GM18507 (cell line): ENCODE results near the gene TM6SF1.
"Not testable (repeated sequence)": the region's sequence is repeated elsewhere in the genome, so short reads cannot be mapped to it uniquely, and the experiment has no call there.

Experiments used
- DNase-seq: peaks from one replicate; pipeline ENCODE4 v3.0.0; 2011; ENCODE audit warnings: low read depth; ENCODE audit not compliant: insufficient read length; ENCODE audit errors: extremely low spot score
- FAIRE-seq: peaks from 2 replicates; lab custom pipeline; 2011; peaks lifted over from hg19 to GRCh38; lab: Jason Lieb, UNC

Gene TM6SF1

GRCh38 chr15:83113881-83114674 is 6.6 kb downstream of the TM6SF1 start:
- FAIRE-seq (no peak), DNase-seq (no peak)

GRCh38 chr15:83114856-83115255 is 7.4 kb downstream of the TM6SF1 start:
- DNase-seq = no peak
- no peak for FAIRE-seq

DNA sequence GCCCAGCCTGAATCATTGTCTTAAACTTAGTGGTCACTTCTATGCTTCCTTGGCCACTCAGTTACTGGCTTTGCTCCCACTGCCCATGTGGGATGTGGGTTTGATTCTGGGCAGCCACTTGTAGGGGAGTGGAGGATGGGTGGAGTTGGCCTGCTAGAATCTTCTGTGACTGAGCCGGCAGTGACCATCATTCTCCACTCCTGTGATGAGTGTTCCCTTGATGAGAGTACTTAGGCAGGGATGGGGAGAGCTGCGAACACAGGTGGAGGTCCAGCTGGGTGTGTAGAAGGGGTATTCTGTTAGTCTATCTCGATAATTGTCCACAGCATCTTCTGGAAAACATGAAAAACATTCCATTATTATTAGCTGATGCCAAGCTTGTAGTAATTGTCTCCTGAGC is 8.0 kb downstream of the TM6SF1 start:
- DNase-seq (no peak), FAIRE-seq (no peak)

DNA sequence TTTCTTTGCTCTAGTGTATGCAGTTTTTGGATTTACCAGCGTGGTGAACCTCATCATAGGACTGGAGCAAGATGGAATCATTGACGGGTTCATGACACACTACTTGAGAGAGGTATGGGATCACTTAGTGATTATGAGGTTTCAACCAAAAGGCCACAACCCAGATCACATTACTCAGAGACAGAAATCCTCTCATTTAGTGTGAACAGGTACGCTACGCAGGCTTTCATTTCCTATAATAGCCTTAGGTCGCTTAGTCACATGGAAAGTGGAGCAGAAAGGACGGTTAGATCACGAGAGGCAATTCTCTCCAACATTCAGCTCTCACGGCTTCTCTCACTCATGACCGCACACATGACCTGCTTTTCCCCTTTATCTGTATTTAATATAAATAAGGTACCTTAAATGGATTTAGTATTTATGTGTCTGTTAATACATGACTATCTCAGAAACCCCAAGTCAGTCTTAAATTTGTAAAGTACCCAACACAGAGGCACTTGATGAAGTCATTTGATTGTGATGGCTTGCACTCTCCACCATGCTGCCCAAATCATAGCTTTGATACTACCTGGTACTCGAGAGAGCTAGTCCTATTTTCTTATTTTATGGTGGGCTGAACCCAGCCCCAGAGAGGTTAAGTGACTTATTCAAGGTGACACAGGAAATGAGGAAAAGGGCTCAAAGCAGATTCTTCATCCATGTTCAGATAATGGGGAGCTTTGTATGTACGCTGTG is 8.6 kb downstream of the TM6SF1 start:
- FAIRE-seq = peak; percentile 26

DNA sequence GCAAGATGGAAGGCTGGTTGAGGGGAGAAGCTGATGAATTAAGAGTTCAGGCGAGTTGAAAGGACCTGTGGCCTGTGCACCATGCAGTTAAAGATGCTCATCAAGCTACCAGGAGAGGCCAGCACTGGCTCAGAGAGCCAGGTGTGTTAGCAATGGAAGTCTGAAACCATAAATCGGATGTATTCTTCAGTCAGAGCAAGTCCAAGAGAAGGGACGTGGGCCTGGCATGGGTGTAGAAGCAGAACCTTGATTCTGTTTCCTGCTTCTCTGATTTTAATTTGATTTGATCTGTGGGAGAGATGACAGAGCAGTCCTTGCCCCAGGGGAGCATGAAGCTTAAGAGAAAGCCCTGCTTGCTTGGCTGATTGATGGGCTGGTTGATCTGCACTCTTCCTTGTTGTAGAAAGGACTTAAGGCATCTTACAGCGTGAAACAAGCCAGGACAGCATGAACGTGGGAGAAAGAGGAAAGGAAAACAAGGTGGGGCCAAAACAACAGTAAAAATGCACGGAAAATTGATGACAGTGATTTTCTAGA is 10.9 kb downstream of the TM6SF1 start:
- DNase-seq (no peak), FAIRE-seq (no peak)

More for the DNA sequence above, 8.6 kb downstream of the TM6SF1 start:
- DNase-seq = no peak

DNA sequence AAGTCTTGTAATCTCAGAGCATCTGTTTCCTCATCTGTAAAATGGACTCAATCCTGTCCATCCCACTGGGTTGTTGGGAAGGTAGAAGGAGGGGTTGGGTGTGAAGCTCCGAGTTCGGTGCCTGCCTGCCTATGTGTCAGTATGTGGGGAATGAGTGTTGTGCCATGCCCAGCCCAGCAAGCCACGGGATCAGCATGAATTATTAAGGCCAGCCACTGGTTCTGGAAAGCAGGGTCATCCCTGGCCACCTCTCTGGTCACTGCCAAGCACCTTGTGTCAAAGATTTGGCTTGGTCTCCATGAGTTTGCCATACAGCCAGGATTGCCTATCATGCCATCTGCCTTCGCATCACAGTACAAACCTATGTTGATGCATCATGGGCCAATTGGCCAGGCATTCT is 11.5 kb downstream of the TM6SF1 start:
- FAIRE-seq (no peak), DNase-seq (no peak)

DNA sequence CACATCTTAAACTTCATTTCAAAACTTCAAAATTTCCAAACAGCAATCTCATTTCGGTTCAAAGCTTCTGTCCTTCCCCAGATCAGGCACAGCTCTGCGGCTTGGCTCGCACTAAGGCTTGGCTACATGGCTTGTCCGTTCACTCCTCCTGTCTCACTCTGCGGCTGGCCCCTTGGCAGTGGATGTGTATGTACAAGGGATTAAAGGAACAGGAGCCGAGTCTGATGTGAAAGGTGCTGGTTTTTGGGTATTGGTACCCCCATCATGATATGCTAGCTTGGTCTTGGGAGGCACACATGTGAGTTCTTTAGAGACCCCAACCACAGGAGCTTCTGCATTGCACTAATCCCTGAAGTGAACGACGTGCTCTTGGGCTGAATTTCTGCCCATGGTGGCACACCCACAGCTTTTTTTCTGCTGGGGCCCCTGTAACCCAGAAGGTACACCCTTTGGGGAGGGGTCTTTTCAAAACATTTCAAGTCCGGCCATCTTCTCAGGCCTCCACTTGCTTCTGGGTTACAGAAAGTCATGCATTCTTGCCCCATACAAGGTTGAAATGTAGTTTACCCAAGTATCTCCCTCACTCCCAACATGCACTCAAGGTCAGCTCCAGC is 12.6 kb downstream of the TM6SF1 start:
- DNase-seq (no peak), FAIRE-seq (no peak)

GRCh38 chr15:83123529-83123928 is 16.1 kb downstream of the TM6SF1 start:
- no peak for FAIRE-seq
- DNase-seq = no peak

DNA sequence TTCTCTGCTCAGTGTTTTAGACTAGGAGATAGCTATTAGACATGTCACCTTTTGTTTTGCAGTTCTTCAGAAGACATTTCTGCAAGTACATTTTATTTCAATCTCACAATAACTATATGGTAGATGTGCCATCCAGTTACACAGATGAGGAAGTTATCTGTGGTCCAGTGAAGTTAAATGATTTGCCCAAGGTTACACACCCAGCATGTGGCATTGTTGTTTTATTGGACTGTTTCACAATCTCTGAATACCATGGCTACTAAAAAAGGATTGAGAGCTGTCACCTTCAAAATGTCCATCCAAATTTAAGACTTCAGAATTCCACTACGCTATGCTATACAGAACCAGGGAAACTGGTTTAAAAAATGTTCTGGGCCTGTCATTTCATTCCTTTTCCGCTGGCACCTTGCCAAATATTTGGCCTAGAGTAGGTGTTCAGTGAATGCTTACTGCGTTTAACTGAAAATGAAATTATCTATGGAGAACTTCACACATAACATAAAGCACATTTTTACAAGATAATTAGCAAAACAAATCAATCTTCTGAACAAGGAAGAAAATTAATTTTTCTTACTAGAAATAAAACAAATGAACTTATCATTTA is 20.2 kb downstream of the TM6SF1 start:
- FAIRE-seq (no peak), DNase-seq (no peak)

DNA sequence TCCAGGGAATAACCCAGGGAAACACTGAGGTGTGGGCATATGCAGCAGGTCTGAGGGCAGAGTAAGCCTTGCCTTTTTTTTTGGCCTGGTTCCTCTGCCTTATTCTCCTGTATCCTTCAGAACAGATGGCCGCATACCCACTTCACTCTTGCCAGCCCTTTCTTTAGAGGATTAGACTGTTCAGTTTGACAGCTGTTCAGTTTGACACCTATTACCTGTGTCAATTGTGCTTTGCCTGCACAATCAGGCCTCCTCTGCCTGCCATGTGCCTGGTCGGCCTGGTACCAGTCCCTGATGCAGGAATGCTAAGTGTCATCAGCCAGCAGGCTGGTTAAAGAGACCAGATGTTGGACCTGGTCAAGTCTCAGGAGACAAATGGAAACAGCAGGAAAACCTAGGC is 22.3 kb downstream of the TM6SF1 start:
- DNase-seq (no peak), FAIRE-seq (no peak)

- FAIRE-seq (peak; percentile 47), DNase-seq (no peak)
Measured at GRCh38 chr15:83132861-83133523, 25.5 kb downstream of the TM6SF1 start.

GRCh38 chr15:83142151-83142550 is 34.7 kb downstream of the TM6SF1 start:
- DNase-seq, FAIRE-seq: not testable (repeated sequence)

GRCh38 chr15:83144771-83145170 is 37.3 kb downstream of the TM6SF1 start:
- FAIRE-seq (no peak), DNase-seq (no peak)

- DNase-seq (no peak), FAIRE-seq (no peak)
Measured at GRCh38 chr15:83153288-83153687, 45.8 kb downstream of the TM6SF1 start.

GRCh38 chr15:83155942-83156341 is 48.5 kb downstream of the TM6SF1 start:
- no peak for FAIRE-seq

DNA sequence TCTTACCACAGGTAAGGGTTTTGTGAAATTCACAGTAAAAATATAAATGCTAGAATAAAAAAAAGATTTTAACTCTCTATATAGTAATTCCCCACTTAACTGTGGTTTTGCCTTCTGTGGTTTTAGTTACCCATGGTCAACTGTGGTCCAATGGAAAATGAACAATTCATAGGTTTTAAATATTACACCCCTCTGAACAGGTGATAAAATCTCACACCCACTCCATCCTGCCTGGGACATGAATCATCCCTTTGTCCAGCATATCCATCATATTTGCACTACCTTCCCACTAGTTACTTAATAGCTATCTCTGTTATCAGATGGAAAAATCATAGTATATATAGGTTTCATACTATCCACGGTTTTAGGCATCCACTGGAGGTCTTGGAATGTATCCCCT is 50.9 kb downstream of the TM6SF1 start:
- FAIRE-seq (no peak), DNase-seq (no peak)

More at GRCh38 chr15:83155942-83156341, 48.5 kb downstream of the TM6SF1 start:
- no peak for DNase-seq

DNA sequence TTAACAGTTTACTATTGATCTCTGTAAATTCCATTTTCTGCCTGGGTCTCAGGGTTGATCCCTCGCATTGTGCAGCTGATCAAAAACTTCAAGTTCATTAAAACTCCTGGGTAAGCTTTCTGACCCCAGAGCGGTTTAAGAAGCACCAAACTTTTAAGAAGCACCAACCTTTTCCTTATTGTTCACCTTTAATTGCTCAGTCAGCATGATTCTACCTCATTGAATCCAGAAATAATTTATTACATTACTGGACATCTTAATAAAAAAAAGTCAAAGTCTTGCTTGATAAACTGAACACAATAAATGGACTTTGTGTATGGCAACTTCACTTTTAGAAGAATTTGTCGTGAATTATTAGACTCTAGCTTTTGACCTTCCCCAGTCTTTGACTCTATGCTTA is 53.3 kb downstream of the TM6SF1 start:
- no peak for DNase-seq
- FAIRE-seq = no peak

GRCh38 chr15:83163032-83163431 is 55.6 kb downstream of the TM6SF1 start:
- FAIRE-seq (no peak), DNase-seq (no peak)

- FAIRE-seq = no peak
- DNase-seq = no peak
Measured at GRCh38 chr15:83164111-83164770, 56.8 kb downstream of the TM6SF1 start.
